ENCODE results near the gene GPC5. TPM values are rescaled to one million over a fixed set of nuclear protein-coding genes. Genes with fewer than 3 reads are reported as not detected.
A peak's percentile ranks its signal among the peaks of the same experiment; 100 is the strongest.

The GPC5 gene
- total and polyA plus RNA-seq, 2 experiments from 2014 or later = 0.32 TPM; not detected in 1

DNA sequence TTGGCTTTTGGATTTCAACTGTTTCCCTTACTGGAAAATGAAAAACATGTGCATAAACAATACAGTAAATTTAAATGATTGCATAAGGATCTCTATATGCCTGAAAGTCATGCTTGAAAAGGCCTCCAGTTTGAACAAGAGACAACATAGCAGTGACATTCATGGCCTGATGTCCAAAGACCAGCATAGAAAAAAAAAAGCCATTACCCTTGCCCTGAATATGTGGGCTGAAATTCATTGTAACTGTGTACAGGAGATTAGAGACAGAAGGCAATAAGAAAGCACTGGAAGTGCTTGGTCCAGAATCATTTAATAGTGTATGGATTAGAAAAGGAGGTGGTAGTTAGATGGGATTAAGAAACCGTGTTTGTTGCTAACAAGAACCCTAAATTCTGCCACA is 35.5 kb upstream of the GPC5 start:
- no peak for TF ChIP-seq EZH2phosphoT487 (IDR thresholded peaks at IDR 0.05; ENCODE audit: insufficient read depth, low read depth)
- no peak for TF ChIP-seq EZH2 (IDR thresholded peaks at IDR 0.05; ENCODE audit: insufficient read depth, poor library complexity, severe bottlenecking)
- WGBS, 2 experiments (ENCODE audit: low coverage in 1 of 2, low lambda C conversion rate in 2 of 2, missing lambda C conversion rate in 2 of 2) = 0 to 8% methylated on average over 1 of the region's 1 CpG
- in situ Hi-C loops (cut with MboI) = no loop called here
- H3K4me1 ChIP-seq (ENCODE audit: insufficient read depth) = no peaks in the 10 kb centered on the region
- H3K9me3 ChIP-seq (ENCODE audit: low read depth) = no peaks in the 10 kb centered on the region
- 0 out of 2 replicates have a peak, but pooled peaks cover 10% of the 10 kb centered on the region for H3F3A ChIP-seq (ENCODE audit: insufficient read depth)
- H4K20me1 ChIP-seq (ENCODE audit: insufficient read depth) = no peaks in the 10 kb centered on the region
- H3K4me3 ChIP-seq = no peak overlapping the region
- no peaks in the 10 kb centered on the region for H3K9me2 ChIP-seq (ENCODE audit: insufficient read depth)
- H3K4me2 ChIP-seq (ENCODE audit: unreplicated experiment) = no peak overlapping the region
- H2AFZ ChIP-seq = no peak overlapping the region
- no peaks in the 10 kb centered on the region for H3K79me2 ChIP-seq (ENCODE audit: insufficient read depth)
- 0 out of 2 replicates have a peak, but pooled peaks cover under 1% of the 10 kb centered on the region for H3K36me3 ChIP-seq (ENCODE audit: low read depth)
- no peak overlapping the region for H3K9ac ChIP-seq
- no peak for DNase-seq
- H3K27me3 ChIP-seq (replicated peaks; ENCODE audit: insufficient read depth) = no peaks in the 10 kb centered on the region
- H3K27ac ChIP-seq = no peak overlapping the region

DNA sequence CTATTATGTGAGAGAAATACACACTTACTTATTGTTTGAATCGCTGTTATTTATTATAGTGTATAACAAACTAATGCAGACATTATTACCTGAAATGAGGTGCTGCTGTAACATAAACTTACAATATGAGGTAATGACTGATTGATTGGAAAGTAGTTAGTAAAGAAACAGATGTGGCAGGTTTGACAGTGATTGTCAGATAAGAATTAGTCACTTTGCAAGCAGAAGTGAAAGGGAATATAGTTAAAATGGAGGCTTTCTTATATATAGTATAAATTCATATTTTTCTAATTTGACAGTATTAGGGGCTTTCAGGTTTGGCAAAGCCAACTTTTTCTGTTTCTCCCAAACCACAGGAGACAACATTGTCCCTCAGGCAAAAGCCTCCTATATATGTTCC is 30.3 kb upstream of the GPC5 start:
- Histone ChIP-seq H3K36me3 (ENCODE audit: low read depth) (no peaks in the 10 kb centered on the region), H3K9ac (no peak overlapping the region), H3K27me3 (replicated peaks; ENCODE audit: insufficient read depth) (no peaks in the 10 kb centered on the region), H3K79me2 (ENCODE audit: insufficient read depth) (no peaks in the 10 kb centered on the region), H3F3A (ENCODE audit: insufficient read depth) (no peaks in the 10 kb centered on the region), H3K27ac (no peak overlapping the region), H4K20me1 (ENCODE audit: insufficient read depth) (no peaks in the 10 kb centered on the region), H3K4me2 (ENCODE audit: unreplicated experiment) (no peak overlapping the region), H3K9me3 (ENCODE audit: low read depth) (no peaks in the 10 kb centered on the region), H3K4me3 (no peak overlapping the region), H2AFZ (no peak overlapping the region), H3K9me2 (ENCODE audit: insufficient read depth) (no peaks in the 10 kb centered on the region), H3K4me1 (ENCODE audit: insufficient read depth) (0 out of 2 replicates have a peak, but pooled peaks cover 7% of the 10 kb centered on the region)
- TF ChIP-seq EZH2 (IDR thresholded peaks at IDR 0.05; ENCODE audit: insufficient read depth, poor library complexity, severe bottlenecking) (no peak), EZH2phosphoT487 (IDR thresholded peaks at IDR 0.05; ENCODE audit: insufficient read depth, low read depth) (no peak)
- 96 to 97% methylated on average over 1 of the region's 1 CpG for WGBS, 2 experiments (ENCODE audit: low coverage in 1 of 2, low lambda C conversion rate in 2 of 2, missing lambda C conversion rate in 2 of 2)
- in situ Hi-C loops (cut with MboI) = no loop called here
- no peak for DNase-seq

DNA sequence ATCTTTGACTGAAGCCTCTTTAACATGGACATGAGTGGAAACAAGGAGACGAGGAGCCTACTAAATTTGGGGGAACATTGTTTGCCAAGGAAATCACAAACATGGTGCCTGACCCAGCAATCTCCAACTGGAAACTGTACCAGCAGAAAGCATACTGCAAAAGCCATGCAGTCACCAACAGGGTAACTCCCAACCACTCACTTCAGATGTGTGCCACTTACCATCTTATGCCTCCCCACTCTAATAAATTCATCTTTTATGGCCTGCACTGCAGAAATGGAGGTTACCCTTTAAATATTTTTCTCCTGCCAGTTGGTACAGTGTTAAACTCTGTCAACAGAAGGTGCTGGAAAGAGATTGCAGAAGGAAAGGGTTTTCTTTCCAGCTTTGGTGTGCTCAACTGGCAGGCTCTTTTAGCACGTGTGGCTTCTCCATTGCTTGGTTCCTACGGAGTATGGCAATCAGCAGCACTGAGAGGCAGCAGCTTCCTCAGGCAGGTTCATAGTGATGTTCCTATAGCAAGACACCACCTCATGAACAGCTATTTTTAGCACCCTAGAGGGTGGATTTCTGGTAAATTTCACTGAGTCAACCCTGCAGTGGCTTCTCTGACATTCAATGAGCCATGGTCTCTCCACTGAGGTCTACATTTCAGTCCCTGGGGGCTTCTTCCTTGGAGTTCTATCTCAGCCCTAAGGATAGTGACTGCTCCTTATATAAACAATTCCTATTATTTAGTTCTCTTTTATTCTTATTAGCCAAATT is 29.6 kb upstream of the GPC5 start:
- H3F3A ChIP-seq (ENCODE audit: insufficient read depth) = no peaks in the 10 kb centered on the region
- H2AFZ ChIP-seq = no peak overlapping the region
- no peaks in the 10 kb centered on the region for H3K27me3 ChIP-seq (replicated peaks; ENCODE audit: insufficient read depth)
- H3K36me3 ChIP-seq (ENCODE audit: low read depth) = no peaks in the 10 kb centered on the region
- H3K4me2 ChIP-seq (ENCODE audit: unreplicated experiment) = no peak overlapping the region
- no peak overlapping the region for H3K4me3 ChIP-seq
- no peaks in the 10 kb centered on the region for H3K79me2 ChIP-seq (ENCODE audit: insufficient read depth)
- no peak overlapping the region for H3K9ac ChIP-seq
- H3K9me3 ChIP-seq (ENCODE audit: low read depth) = no peaks in the 10 kb centered on the region
- H4K20me1 ChIP-seq (ENCODE audit: insufficient read depth) = no peaks in the 10 kb centered on the region
- no peaks in the 10 kb centered on the region for H3K9me2 ChIP-seq (ENCODE audit: insufficient read depth)
- DNase-seq = peak; percentile 19
- TF ChIP-seq EZH2phosphoT487 (IDR thresholded peaks at IDR 0.05; ENCODE audit: insufficient read depth, low read depth) = no peak
- no peak for TF ChIP-seq EZH2 (IDR thresholded peaks at IDR 0.05; ENCODE audit: insufficient read depth, poor library complexity, severe bottlenecking)
- no peak overlapping the region for H3K27ac ChIP-seq
- in situ Hi-C loops (cut with MboI) = no loop called here
- 0 out of 2 replicates have a peak, but pooled peaks cover 7% of the 10 kb centered on the region for H3K4me1 ChIP-seq (ENCODE audit: insufficient read depth)
- 66 to 70% methylated on average over 3 of the region's 3 CpGs for WGBS, 2 experiments (ENCODE audit: low coverage in 1 of 2, low lambda C conversion rate in 2 of 2, missing lambda C conversion rate in 2 of 2)

DNA sequence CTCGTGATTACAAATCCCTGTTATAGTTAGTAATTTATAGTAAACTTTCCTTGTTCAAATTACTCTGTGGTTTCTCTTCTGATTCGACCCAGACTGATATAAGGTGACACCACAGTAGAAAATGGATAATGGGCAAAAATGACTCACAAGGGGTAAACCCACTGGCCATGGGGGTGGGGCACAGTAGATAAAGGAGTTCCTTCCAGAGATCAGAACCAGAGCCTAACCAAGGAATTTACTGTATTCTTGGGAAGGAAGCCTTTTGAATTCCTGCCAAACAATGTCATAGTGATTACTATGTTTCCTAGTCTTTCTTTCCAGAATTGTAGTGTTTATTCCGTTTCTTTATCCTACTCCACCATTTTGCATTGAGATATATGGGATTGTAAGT is 29.0 kb upstream of the GPC5 start:
- no peak overlapping the region for H2AFZ ChIP-seq
- H3K79me2 ChIP-seq (ENCODE audit: insufficient read depth) = no peaks in the 10 kb centered on the region
- no peak overlapping the region for H3K4me3 ChIP-seq
- no peaks in the 10 kb centered on the region for H3K9me3 ChIP-seq (ENCODE audit: low read depth)
- H3K4me2 ChIP-seq (ENCODE audit: unreplicated experiment) = no peak overlapping the region
- no peak overlapping the region for H3K9ac ChIP-seq
- no peak overlapping the region for H3K27ac ChIP-seq
- in situ Hi-C loops (cut with MboI) = no loop called here
- no peaks in the 10 kb centered on the region for H3K27me3 ChIP-seq (replicated peaks; ENCODE audit: insufficient read depth)
- no peaks in the 10 kb centered on the region for H4K20me1 ChIP-seq (ENCODE audit: insufficient read depth)
- no peaks in the 10 kb centered on the region for H3K36me3 ChIP-seq (ENCODE audit: low read depth)
- no peaks in the 10 kb centered on the region for H3F3A ChIP-seq (ENCODE audit: insufficient read depth)
- no peaks in the 10 kb centered on the region for H3K9me2 ChIP-seq (ENCODE audit: insufficient read depth)
- WGBS, 2 experiments (ENCODE audit: low coverage in 1 of 2, low lambda C conversion rate in 2 of 2, missing lambda C conversion rate in 2 of 2) = 62 to 67% methylated on average over 3 of the region's 3 CpGs
- DNase-seq = peak; percentile 22
- TF ChIP-seq EZH2 (IDR thresholded peaks at IDR 0.05; ENCODE audit: insufficient read depth, poor library complexity, severe bottlenecking) = no peak
- no peak for TF ChIP-seq EZH2phosphoT487 (IDR thresholded peaks at IDR 0.05; ENCODE audit: insufficient read depth, low read depth)
- H3K4me1 ChIP-seq (ENCODE audit: insufficient read depth) = 0 out of 2 replicates have a peak, but pooled peaks cover 7% of the 10 kb centered on the region

Data from GM23248 (cell line).